GM21447 (cell line): Measurements from ENCODE around the gene ATP1B1.

ENCODE experiments used
- ATAC-seq: cut with Tn5 transposase; IDR thresholded peaks from one replicate; pipeline ENCODE4 v1.9.1; 2021; ENCODE audit not compliant: unreplicated experiment

ATP1B1 gene

DNA sequence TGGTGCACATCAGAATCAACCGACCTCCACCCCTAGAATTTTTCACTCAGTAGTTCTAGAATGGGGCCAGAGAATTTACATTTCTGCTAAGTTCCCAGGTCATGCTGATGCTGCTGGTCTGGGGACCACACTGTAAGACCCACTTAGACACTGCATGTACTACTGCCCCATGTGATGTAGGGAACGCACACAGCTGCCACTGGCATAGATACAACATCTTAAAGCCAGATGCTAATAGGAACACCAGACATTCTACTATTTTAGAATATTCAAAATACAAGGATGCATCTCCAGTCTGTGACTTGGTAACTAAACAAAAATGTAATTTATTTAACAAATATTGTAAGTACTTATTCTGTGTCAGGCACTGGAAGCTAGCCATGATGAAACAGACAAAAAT is 14.1 kb upstream of the ATP1B1 start:
- ATAC-seq, result no peak

DNA sequence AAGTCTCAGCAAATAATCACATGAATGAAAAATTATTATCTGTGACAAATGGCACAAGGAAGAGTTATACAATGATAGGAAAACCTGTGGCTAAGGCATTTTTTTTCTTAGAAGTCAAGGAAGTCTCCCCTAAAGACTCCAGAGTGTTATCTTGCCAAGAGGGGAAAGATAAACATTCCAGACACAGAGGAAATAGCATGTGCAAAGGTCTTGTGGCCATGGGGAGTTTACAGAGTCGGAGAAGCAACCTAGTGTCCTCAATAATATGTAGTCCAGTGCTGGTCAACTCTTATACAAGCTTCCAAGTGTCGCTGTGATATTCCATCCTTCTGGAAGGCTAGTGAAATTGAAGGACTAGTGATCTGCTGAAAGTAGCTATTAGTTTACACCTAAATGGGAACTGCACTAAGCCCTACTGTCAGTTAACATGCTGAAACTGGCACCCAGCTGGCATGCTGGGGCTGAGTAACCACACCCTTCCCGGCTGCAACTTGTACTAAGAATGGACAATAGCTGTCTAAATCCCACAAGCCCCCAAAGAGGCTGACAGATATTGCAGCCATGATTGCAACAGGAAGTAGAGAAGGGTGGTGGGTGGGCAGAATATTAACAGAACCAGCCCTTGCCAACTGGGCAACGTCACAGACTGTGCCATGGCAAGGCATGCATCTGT is 11.5 kb upstream of the ATP1B1 start:
- no peak for ATAC-seq

DNA sequence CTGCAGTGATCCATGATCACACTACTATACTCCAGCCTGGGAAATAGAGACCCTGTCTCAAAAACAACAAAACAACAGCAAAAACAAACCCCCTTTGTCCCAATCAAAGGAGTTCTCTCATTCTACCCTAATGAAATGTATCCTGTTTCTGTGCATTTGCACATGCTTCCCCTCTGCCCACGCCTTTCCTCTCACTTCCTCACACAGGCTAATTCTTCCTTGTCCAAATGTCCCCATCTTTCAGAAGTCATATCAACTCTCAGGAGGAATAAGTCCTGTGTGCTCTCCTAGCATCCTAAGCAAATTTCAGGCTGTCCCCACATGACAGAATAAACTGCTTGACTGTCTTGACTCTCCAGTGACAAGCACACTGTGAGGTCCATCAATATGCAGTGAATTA is 8.1 kb upstream of the ATP1B1 start:
- ATAC-seq, result no peak

DNA sequence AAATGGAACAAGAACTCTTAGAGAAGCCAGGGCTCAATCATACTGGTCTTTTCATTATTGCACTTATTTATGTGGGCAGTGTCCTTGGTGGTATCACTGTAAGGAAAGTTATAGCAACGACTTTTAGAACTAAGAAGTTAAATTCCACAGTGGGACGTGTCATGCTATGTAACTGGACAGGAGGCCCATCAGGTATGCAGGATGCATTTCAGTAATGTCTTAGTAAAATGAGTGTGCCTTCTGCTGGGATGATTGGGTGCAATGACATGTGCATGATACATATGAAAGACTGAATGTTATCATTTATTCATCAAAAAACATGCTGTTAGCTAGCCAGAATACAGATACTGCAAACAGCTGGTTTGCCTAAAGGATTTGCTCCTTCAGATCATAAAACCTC is 6.9 kb upstream of the ATP1B1 start:
- no peak for ATAC-seq

DNA sequence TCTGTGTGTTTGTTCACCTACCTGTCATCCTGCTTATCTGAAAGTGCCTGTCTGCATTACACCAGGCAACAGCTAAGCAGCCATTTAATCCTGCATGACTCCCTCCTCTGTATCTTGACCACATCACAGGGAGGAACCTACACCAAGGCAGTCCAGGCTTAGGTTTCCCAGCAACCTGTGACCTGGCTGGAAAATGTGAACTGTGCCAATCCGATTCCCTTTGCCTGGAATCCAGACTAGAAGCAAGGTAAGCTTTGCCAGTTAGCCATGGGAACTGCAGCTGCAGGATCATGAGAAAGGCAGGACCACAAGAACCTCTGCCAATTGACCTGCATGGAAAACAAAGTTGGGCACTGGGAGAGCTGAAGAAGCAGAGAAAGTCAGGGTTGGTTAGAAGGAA is 6.3 kb upstream of the ATP1B1 start:
- no peak for ATAC-seq

DNA sequence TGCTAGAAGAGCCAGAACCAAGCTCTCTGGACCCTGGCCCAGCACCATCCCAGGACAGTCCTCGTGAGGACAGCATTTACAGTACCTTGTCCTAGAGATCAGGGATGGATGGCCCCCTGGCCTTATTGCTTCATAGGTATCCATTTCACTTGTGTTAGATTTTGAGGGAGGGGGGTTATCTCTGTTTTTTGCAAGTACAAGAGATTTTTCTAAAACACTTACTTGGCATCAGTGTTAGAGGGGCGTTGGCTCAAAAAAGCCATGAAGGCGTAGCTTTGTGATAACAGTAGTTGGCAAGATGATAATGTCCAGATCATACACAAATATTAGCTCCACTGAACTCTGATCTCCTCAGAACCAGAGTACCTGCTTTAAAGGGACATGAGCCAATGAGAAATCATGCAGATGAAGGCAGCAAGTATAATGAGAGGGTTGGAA is 5.8 kb upstream of the ATP1B1 start:
- no peak for ATAC-seq

DNA sequence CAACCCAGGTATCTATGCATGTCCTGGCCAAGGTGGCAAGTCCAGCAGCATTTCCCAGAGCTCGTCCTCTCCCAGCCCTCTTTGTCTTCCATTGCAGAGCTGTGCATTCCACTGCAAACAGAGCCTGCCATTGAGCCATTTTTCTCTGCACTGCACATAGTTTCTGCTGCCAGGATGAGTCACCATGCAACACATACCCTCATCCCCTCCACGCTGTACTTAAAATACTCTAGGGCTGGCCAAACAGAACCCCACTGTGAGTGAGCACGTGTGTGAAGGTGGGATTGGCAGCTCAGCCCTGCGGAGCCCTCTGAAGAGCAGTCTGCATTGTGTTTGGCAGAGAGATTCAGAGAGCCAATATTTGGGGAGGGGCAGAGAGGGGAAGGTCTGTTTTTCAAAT is 3.9 kb upstream of the ATP1B1 start:
- ATAC-seq, result no peak

DNA sequence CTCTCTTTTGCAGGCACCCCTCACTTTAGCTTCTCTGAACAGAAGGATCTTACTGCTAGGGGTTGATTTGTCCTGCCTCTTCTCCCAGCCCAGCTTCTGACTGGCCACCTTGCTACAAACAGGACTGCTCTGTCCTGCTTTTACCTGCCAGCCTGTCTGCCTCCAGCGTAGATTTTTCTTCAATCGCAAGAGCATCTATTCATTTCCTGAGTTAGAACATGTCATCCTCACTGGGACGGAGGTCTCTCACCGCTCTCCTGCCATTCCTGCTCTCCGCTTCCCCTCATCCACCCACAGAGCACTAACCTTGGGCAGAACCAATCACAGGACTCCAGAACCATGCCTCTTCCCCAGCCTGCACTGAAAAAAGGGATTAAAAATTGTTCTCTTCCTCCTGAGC is 3.5 kb upstream of the ATP1B1 start:
- ATAC-seq, result no peak

DNA sequence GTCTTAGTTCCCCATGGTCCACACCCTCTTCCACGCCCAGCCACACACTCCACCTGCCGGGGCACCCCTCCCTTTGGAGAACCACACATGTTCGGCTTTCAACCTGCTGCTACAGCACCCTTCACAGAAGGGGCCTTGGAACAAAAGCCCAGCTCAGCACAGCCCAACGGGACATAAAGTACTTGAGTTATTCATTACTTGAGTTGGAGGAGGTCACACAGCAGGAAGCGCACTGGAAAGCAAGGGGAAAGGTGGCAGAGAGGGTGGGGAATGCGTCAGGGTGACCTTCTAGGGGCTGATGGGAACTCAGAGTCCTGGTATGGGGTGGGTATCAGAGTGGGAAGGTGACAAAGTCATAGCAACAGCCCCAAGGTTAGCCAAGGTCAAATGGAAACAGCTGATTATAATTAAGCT is 3.0 kb upstream of the ATP1B1 start:
- ATAC-seq, result no peak

DNA sequence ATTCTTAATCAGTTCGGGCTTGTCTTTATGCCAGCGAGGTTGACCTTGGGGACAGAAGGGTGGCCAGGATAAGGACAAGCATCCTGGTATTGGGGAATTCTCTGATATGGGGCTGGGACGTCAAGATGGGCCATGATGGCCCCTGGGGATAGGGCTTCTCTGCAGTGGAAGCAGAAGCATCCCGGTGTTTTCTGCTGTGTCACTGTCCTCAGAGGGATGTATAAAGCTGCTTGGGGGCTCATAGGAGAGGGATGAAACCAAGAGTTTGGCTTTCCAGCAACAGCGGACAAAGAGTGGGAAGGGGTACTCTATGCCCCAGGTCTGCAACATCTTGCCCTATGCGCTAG is 1.4 kb upstream of the ATP1B1 start:
- ATAC-seq, result no peak

DNA sequence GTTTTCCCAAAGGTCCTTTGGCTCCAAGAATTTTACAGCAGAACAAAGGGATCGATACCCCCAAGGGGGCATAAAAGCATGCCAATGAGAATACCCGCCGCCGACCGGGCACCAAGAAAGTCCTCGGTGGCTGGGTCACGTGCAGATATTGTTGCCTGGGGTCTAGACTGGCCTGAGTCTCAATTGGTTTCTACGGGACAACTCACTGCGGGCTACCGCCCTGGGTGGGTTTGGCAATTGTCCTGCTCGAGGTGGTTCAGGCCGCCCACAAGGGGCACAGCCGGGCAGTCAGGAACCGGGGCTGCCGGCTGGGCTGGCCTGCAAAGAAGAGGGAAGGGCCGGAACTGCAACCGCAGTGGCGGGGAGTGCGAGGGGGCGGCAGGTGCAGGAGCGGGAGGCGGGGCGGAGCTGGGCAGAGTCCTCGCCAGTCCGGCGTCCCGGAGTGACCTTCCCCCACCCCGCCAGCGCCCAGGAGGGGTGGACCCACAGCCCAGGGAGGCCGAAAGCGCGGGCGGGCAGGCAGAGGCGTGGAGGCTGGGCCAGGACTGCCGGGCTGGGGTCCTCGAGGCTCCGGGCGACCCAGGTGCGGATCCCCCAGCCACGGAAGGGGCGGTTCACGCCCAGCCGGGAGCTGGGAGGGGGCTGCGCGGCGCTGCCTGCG is 926 bp upstream of the ATP1B1 start:
- peak; percentile 34 for ATAC-seq

DNA sequence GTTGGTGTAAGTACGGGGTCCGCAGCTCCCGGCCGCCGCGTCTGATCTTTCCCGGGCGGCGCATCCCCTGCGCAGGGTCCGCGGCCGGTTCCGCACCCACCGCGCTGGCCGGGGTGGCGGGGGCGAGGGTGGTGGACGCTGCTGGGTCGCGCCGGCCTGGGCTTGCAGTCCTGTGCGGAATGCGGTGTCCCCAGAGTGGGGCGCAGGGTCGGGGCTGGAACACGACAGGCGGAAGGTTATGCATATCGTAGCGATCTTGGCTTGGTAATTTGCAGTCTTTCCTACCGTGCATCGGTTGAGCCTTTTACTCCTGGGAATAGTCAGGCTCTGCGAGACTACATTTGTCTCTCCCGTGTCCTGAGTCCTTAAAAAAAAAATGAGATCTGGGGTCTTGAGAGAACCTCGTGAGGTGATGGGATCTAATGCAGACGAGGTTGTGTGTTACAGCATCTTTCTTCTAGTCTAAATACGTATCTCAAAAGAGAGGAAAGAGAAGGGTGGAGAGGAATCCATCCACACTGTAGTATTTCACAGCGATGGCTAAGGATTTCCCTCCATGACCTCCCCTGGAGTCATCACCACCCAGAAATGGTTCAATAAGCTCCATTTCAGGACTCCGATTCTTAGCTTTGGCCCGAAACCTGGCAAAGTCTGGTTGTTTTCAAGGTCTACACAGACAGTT is 572 bp downstream of the ATP1B1 start:
- no peak for ATAC-seq

DNA sequence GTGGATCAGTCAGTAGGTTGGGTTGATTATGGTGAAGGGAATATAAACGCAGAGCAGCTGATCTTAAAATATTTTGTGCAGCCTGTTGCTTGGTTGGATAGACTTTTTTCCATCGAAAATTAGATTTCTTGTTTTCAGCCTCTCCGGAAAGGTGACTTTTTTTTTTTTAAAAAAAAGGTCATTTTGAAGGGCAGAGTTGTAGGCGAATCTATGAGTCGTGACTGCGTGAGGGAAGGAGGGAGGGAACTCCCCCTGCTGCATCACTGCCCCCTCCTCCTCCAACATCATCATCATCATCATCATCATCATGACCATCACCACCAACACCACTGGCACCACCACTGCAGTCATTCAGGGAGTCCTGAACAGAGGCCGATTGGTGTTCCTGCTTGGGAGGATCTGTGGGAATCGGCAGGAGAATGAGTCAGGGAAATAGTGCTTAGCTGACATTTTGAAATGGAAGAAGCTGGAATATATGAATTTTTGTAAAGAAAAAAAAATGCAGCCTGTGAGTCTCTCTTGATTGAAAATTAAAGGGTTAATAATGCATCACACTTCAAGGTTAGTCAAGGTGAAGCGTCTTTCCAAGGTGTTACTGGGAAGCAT is 1.2 kb downstream of the ATP1B1 start:
- ATAC-seq, result no peak

DNA sequence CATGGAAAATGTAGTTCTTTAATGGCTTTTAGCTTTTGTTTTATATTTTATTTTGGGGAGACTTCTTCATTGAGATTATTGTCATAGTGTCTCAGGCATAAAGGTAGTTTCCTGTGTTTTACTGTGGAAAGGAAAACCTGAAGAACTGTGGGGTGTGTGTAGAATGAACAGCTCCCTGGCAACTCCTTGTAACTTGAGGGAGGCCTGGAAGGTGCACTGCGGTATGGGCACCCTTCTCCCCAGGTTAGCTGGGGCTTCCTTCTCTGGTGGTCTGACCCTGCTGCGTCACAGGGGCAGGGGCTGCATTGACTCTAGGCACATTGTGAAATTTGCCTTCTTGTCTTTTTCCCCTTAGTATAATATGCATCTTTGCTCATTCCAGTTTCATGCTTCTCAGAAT is 1.7 kb downstream of the ATP1B1 start:
- no peak for ATAC-seq

DNA sequence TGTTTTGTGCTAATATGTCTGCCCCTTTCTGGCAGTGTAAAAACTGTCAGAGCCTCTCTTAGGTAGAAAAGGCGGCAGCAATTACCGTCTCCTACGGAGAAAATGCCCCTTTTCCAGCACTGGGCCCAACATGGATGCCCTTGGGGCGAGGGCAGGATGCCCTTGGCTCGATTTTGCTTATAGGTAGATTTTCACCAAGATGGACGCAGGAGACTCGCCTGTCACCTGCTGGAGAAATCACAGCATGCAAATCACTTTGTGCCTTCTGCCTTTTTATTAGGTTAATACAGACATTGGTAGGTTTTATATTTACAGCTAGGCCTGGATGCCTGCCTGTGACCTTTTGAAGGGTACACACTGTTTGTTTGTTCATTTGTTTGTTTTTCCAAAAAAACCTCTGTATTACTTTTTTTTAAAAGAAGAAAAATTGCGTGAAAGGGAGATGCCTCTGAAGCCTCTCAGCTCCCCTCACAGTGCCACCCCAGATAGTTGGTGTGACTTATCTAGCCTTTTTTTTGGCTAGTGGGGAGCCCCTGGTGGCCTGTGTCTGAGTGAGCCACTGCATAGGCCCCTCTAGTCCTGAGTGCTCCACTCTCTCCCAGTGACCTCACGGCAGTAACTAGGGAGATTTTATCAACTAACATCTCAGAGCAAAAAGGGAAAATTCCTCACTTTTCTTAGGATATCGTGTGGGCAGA is 2.5 kb downstream of the ATP1B1 start:
- ATAC-seq, result peak; percentile 18

DNA sequence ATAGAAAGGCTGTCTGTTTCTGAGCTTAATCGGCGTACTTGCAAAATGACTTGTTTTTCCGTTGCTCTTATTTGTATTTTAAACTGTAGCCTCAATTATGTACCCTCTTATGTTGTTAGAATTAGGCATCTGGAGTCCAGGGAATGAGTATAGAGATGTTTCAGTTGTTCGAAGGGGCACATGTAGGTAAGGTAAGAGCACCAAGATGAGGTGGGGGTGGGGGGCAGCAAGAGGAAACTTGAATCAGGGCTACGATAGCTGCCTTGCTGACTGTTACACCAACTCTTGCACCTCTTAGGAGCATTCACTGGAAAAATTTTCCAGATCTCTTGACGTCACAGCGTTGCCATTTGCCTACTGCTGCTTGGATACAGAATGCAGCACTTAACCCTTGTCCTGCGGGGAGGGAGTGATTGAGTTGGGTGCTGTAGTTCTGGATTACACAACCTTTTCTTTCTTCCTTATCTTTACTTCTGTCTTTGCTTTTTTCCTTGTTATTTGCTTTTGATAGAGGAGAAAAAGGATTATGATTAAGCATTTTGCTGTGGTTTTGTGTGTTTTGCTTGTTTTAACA is 3.2 kb downstream of the ATP1B1 start:
- no peak for ATAC-seq

DNA sequence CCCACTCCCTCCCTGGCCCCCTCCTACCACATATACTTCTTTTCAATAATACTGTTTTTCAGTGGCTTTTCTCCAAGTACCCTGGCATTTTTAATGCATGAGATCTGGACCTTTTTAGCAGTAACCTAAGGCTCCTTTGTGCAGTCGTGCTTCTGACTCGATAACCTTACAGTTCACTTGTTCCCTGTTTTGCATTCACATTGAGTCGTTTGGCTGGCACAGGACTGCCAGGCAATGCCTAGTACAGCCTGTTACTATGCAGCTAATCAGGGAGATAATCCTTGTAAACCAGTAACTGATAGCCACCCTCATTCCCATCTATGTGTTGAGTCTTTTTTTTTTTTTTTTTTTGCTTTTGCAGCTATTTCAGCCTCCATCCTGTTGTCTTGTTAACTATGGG is 3.7 kb downstream of the ATP1B1 start:
- no peak for ATAC-seq

DNA sequence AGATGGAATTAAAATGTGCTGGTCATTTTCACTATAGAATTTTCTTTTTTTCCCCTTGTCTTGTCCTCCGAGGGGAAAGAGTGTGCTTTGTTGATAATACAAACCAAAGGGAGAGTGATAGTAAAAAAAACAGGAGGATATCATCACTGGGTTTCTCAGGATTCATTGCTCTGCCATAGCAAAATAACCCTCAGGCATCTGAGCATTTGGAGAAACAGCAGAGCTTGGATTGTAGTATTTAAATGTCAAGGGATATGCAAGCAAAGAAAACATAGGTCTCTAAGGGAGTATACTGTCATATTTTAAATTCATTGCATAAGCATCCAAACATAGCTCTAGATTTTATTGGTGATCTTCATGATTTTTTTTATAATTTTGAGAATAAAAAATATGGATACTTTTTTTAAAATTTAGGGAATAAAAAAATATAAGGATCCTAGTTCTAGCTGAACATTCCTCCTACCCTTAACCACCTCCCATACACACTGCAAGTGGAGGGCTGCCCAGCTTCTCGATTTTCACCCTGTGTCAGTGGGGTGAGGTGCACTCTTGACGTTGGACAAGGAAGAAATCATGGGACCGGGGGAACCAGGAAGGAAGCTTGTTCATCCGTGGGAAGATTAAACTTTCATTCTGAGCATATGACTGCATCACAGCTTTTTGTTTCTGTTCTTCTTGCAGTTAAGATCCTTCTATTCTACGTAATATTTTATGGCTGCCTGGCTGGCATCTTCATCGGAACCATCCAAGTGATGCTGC is 4.4 kb downstream of the ATP1B1 start:
- ATAC-seq, result no peak

DNA sequence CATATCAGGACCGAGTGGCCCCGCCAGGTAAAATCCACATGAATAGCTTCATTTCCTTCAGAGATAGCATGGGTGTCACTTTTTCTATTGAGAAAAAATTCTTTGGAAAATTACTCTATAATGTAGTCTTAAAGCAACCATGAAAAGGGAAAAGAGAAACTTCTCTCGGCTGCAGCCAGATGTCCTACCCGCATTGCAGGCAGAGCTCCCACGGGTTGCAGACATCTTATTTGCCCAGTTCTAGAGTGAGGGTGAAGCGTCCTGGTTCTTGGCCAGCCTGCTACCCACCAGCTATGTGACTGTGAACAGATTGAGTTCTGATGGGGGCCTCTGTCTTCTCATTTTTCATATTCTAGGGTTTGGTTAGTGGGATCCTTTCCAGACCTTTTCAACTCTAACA is 5.0 kb downstream of the ATP1B1 start:
- no peak for ATAC-seq

DNA sequence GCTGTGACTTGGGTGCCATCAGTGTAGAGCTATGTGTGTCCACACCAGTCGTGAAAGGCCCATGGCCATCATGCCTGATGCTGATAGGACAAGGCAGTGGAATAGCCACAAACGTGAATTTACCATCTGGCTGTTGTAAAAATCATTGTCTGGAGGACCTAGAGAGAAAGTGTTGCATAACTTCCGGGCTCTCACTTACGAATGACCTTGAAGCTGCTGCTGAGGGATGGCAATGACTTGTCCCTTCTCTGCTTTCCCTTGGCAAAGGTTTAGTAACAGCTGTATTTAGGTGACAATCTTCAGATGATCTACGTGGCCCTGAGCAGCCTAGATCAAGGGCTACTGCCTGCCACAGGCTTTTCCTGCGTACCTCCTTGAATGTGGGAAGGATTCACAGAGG is 5.8 kb downstream of the ATP1B1 start:
- ATAC-seq, result no peak
